ENCODE data around the gene DEF6. TPM values are rescaled to one million over a fixed set of nuclear protein-coding genes. Genes with fewer than 3 reads are reported as not detected.

Gene DEF6
- 0.99 and 2.6 TPM in 2 replicates for total RNA-seq

DNA sequence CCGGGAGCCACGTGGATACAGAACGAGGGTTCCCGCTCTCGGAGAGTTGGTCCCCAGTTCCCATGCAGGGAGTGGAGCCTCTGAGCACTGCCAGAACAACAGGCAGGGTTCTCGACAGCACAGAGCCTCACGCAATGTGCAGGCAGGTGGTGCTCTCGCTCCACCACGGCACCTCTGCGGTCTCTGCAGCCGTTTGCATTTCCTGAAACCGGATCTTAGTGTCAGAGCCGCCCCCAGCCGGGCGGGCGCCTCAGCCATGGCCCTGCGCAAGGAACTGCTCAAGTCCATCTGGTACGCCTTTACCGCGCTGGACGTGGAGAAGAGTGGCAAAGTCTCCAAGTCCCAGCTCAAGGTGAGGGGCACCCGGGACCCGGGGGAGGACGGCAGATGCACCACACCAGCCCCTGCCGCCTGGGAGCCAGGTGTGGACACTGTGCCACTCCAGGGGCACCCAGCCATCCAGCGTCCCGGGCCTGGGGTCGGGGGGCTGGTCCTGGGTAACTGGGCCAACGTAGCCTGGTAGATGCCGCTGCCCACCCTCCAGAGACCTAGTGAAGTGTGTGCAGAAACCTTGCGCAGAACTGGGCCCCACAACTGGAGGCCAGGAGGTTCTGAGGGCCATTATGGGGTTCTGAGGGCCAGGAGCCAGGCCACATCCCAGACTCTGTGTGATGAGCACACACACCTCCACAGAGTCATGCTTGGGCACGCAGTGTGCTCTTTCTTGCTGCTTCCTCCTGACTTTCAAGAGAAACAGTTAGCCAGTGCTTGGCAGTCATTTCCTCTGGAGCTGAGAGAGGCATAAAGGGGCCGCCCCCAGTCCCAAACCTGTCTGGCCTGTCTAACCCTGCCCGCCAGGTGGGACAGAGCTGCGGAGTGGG lies at the start of gene DEF6:
Gene DEF6 (plus strand): TSS at position 218 of the 881 bp plus-strand sequence. CDS start 39 bp downstream, at position 257.
- peak; percentile 54 for DNase-seq (ENCODE audit: low read depth)

GRCh38 chr6:35248300-35248699 lies 49.3 kb upstream of the DEF6 start:
- DNase-seq (ENCODE audit: low read depth), result no peak

DNA sequence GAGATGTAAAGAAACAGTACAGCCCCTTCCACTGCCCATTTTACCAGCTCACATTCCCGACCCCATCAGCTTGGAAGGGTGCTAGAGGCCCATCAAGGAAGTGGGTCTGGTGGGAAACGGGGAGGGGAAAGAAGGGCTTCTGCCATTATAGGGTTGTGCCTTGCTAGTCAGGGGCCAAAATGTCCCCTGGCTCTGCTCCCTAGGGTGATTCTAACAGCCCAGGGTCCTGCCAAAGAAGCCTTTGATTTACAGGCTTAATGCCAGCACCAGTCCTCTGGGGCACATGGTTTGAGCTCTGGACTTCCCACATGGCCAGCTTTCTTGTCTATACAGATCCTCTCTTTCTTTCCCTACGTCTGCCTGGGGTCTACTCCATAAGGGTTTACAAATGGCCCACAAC lies 48.7 kb upstream of the DEF6 start:
- DNase-seq (ENCODE audit: low read depth), result no peak

- DNase-seq (ENCODE audit: low read depth), result no peak
These were observed 45.7 kb upstream of the DEF6 start for GRCh38 chr6:35251949-35252348.

DNA sequence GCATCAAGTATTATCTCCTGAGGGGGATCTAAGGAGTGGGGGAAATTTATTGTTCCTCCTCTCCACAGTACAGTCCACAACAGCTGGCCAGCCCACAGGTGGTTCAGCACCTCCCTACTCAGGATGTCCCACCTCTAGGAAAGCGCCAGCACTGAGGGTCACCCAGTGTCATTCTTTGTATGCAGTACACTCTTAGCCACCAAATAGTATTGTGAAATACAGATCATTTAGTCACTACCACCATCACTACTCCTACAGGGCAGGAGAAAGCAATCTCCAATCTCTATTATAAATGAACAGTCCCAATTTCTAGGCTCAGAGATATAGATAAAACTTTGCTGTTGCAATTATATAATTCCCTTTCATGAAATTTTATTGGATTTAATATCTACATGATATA lies 44.4 kb upstream of the DEF6 start:
- DNase-seq (ENCODE audit: low read depth), result no peak

DNA sequence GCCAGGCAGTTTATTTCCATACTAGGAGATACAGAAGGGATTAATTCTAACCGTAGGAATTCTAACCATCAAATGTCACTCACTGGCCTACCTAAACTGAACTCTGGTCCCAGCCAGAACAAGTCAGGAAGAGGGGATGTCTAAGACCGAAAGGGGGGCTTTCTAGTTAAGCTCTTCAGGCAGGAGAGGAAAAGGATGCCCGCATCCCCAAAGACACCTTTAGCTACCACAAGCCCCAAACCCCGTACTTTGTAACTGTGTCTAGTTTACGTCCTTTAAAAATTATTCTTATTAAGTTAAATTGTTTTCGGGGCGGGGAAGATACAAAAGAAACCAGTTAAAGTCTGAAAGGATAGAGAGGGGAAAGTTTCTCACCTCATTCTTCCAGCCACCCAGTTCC lies 39.3 kb upstream of the DEF6 start:
- DNase-seq (ENCODE audit: low read depth), result no peak

GRCh38 chr6:35258858-35259193 lies 38.8 kb upstream of the DEF6 start:
- peak; percentile 30 for DNase-seq (ENCODE audit: low read depth)

- DNase-seq (ENCODE audit: low read depth), result peak; percentile 83
These were observed 38.2 kb upstream of the DEF6 start, which contains the start of gene ZNF76 for GRCh38 chr6:35259194-35259947. Gene ZNF76 (plus strand): TSS chr6:35259735. CDS start chr6:35281152, 21,417 bp downstream.

- peak; percentile 67 for DNase-seq (ENCODE audit: low read depth)
These were observed 37.5 kb upstream of the DEF6 start for GRCh38 chr6:35259948-35260590.

- no peak for DNase-seq (ENCODE audit: low read depth)
These were observed 36.7 kb upstream of the DEF6 start for GRCh38 chr6:35260591-35261570.

- peak; percentile 19 for DNase-seq (ENCODE audit: low read depth)
These were observed 35.0 kb upstream of the DEF6 start for GRCh38 chr6:35262596-35262995.

DNA sequence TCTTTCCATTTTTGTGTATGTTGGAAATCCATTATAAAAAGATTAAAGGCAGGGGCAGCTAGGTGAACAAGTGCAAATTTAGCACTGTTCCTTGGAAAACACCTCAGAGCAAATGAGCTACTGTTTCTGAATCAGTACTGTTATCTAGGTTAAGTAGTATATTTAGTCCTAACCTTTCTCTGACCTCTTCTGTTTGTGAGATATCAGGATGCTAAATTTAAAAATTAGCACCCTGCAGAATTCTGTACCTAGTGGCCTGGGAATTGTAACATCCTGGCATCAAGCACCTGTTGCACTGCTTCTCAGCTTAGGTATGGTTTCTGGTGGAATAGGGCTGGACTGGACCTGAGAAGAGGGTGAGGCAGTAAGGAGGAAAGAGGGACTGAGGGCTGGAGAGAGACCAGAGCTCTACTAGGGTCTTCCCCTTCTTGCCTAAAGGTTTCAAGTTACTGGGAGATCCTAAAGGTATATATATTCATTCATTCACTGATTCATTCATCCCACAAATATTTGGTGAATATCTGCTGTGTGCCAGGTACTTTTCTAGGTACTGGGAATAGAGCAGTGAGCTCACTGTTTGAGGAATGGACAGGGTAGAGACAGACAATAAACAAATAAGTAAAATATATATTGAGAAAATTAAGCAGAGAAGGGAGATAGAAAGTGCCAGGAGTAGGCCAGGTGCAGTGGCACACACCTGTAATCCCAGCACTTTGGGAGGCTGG lies 32.9 kb upstream of the DEF6 start:
- no peak for DNase-seq (ENCODE audit: low read depth)

GRCh38 chr6:35265523-35265922 lies 32.1 kb upstream of the DEF6 start:
- no peak for DNase-seq (ENCODE audit: low read depth)

GRCh38 chr6:35267446-35267845 lies 30.2 kb upstream of the DEF6 start:
- DNase-seq (ENCODE audit: low read depth), result no peak

DNA sequence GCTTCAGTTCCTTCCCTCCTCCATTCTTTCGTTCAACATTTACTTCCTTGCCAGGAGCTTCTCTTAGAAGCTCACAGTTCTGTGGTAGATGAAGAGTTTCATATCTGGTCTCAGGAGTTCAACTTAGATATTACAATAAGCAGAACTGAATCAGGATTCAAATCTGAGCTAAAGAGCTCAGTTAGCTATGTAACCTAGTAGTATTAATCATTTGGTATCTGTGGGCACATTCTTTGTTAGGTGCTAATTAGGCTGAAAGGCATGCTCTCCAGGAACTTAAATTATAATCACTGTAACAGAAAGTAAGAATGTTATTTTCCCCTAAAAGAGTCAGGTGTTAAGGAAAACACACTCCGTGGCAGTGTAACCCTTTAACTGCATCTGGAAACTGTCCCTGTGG lies 29.7 kb upstream of the DEF6 start:
- peak; percentile 21 for DNase-seq (ENCODE audit: low read depth)

GRCh38 chr6:35272005-35272404 lies 25.6 kb upstream of the DEF6 start:
- DNase-seq (ENCODE audit: low read depth), result no peak

DNA sequence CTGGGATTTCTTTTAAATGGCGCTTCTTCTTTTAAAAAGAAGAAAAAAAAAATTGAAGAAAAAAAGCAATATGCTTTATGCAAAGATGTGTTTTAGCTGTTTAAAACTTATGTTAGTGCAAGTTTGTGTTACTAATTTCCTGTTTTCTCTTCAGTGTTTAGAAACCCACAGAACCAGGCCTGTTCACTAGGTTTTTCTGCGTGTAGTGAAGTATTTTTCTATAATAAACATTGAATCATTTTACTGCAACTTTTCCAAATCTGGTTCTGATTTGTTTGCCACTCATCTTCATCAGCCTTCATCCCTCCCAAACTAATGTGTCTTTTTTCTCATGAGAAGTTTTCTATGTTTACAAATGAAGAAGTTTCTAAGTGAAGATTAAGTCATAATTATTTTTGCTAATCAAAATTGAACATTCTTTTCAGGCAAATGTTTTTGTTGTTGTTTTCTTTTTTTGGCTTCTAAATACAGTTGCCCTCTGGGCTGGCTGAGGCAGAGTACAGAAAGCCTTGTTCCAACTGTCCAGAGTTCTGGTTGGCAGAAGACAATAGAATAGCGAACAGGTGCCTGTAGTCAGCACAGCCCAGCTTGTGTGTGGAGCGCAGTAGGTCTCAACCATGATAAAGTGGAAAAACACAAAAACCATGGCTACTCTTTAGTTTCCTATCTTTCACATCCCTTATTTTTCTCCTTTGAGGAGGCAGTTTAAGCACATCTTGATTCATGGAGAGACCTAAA lies 23.6 kb upstream of the DEF6 start:
- DNase-seq (ENCODE audit: low read depth), result no peak

DNA sequence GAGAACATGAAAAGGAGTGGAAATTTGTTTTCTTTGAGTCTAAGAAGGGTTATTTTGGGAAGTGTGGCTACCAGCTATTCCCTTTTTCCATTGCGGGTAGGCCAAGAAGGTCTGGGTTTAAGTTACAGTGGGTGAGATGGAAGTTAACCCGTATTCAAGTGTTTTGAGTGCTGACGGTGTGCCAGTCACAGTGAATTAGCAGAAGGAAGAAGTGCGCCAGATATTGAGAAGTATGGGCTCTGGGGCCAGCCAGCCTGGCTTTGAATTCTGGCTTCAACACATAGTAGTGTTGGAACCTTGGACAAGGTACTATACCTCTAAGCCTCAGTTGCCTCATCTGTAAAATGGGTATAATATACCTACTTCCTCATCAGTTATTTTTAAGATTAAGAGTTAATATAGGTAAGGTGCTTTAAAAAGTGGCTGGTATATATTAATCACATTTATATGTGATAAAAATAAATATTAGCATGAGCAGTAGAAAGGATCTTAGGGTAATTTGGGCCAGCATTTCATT lies 21.8 kb upstream of the DEF6 start:
- no peak for DNase-seq (ENCODE audit: low read depth)

GRCh38 chr6:35278708-35279107 lies 18.9 kb upstream of the DEF6 start:
- DNase-seq (ENCODE audit: low read depth), result no peak

DNA sequence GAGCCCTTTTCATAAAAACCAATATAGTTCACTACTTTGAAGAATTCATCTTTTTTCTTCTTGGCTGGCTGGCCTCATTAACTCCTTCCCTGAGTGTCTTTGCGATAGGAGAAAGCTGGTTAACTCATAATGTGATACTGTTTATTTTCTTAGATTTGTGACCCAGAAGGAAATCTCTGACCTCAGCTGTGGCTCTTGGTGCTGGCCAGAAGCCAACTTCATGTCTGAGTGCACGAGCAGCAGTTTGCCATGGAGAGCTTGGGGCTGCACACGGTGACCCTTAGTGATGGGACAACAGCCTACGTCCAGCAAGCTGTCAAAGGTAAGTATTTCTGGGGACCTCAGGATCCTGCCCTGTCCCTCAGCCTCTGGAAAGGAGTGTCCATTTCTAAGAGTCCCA lies 16.7 kb upstream of the DEF6 start:
- DNase-seq (ENCODE audit: low read depth), result peak; percentile 21
